H9 (cell line): Measurements from ENCODE around the gene PTPRF. TPM values are rescaled to one million over a fixed set of nuclear protein-coding genes. Genes with fewer than 3 reads are reported as not detected.

Experiments
- DNase-seq: peaks from one replicate; pipeline ENCODE4 v3.0.0-alpha.2; 2017
- H2AFZ ChIP-seq: one replicate; pipeline ENCODE4 v1.6.1; 2013; ENCODE audit warnings: mild to moderate bottlenecking, low read length, control low read depth, moderate library complexity
- H2AK5ac ChIP-seq: 2 replicates; pipeline ENCODE4 v1.6.1; 2013; ENCODE audit warnings: low read length, control low read depth, mixed read lengths; ENCODE audit not compliant: insufficient read length
- H2BK120ac ChIP-seq: one replicate; pipeline ENCODE4 v1.6.1; 2013; ENCODE audit warnings: low read depth, mild to moderate bottlenecking, low read length, control low read depth, inconsistent platforms; ENCODE audit not compliant: poor library complexity, severe bottlenecking
- H2BK12ac ChIP-seq: 2 replicates; pipeline ENCODE4 v1.6.1; 2013; ENCODE audit warnings: low read length, control low read depth, mixed read lengths, low read depth; ENCODE audit not compliant: insufficient read length
- H2BK15ac ChIP-seq: 2 replicates; pipeline ENCODE4 v1.6.1; 2013; ENCODE audit warnings: low read depth, low read length, control low read depth
- H2BK20ac ChIP-seq: one replicate; pipeline ENCODE4 v1.6.1; 2013; ENCODE audit warnings: low read depth, mild to moderate bottlenecking, low read length, control low read depth, inconsistent platforms; ENCODE audit not compliant: poor library complexity, severe bottlenecking
- H2BK5ac ChIP-seq: 2 replicates; pipeline ENCODE4 v1.6.1; 2013; ENCODE audit warnings: low read length, control low read depth, mixed read lengths; ENCODE audit not compliant: insufficient read length
- H3K14ac ChIP-seq: 2 replicates; pipeline ENCODE4 v1.6.1; 2013; ENCODE audit warnings: low read length, control low read depth; ENCODE audit not compliant: insufficient read depth
- H3K18ac ChIP-seq: 2 replicates; pipeline ENCODE4 v1.6.1; 2013; ENCODE audit warnings: low read depth, mild to moderate bottlenecking, mixed read lengths, low read length, control low read depth; ENCODE audit not compliant: insufficient read length
- H3K23ac ChIP-seq: 2 replicates; pipeline ENCODE4 v1.6.1; 2013; ENCODE audit warnings: low read length, control low read depth, mixed read lengths, low read depth; ENCODE audit not compliant: insufficient read length
- H3K23me2 ChIP-seq: 2 replicates; pipeline ENCODE4 v1.6.1; 2013; ENCODE audit warnings: low read depth, mild to moderate bottlenecking, mixed read lengths, low read length, control low read depth; ENCODE audit not compliant: insufficient read length, poor library complexity, severe bottlenecking
- H3K27ac ChIP-seq: 2 replicates; pipeline ENCODE4 v1.5.1; 2013; ENCODE audit warnings: low read length, control low read depth, mixed read lengths, low read depth; ENCODE audit not compliant: insufficient read length
- H3K27me3 ChIP-seq: 2 replicates; pipeline ENCODE4 v1.6.1; 2013; ENCODE audit warnings: low read length, control low read depth, inconsistent platforms; ENCODE audit not compliant: insufficient read depth
- H3K4ac ChIP-seq: 2 replicates; pipeline ENCODE4 v1.6.1; 2013; ENCODE audit warnings: low read depth, mild to moderate bottlenecking, control low read depth, inconsistent platforms, low read length, moderate library complexity
- H3K4me1 ChIP-seq: 2 replicates; pipeline ENCODE4 v1.6.1; 2013; ENCODE audit warnings: low read length, control low read depth, inconsistent platforms; ENCODE audit not compliant: insufficient read depth
- H3K4me2 ChIP-seq: 2 replicates; pipeline ENCODE4 v1.6.1; 2013; ENCODE audit warnings: low read length, control low read depth, mixed read lengths; ENCODE audit not compliant: insufficient read length, insufficient read depth
- H3K56ac ChIP-seq: 2 replicates; pipeline ENCODE4 v1.6.1; 2013; ENCODE audit warnings: low read depth, mild to moderate bottlenecking, mixed read lengths, low read length, control low read depth; ENCODE audit not compliant: insufficient read length
- H3K79me1 ChIP-seq: 2 replicates; pipeline ENCODE4 v1.6.1; 2013; ENCODE audit warnings: low read depth, mild to moderate bottlenecking, moderate library complexity, low read length, control low read depth, inconsistent platforms; ENCODE audit not compliant: insufficient read depth, poor library complexity, severe bottlenecking
- H3K79me2 ChIP-seq: 2 replicates; pipeline ENCODE4 v1.6.1; 2013; ENCODE audit warnings: low read length, control low read depth, inconsistent platforms; ENCODE audit not compliant: insufficient read depth
- H3K9ac ChIP-seq: 2 replicates; pipeline ENCODE4 v1.6.1; 2013; ENCODE audit warnings: low read length, control low read depth, mixed read lengths; ENCODE audit not compliant: insufficient read length; ENCODE audit errors: extremely low read depth
- H3K9me3 ChIP-seq: one replicate; pipeline ENCODE4 v1.6.1; 2013; ENCODE audit warnings: low read depth, low read length, inconsistent platforms; ENCODE audit not compliant: control insufficient read depth
- H3T11ph ChIP-seq: one replicate; pipeline ENCODE4 v1.6.1; 2013; ENCODE audit warnings: mild to moderate bottlenecking, low read length, control low read depth, inconsistent platforms
- H4K20me1 ChIP-seq: one replicate; pipeline ENCODE4 v1.6.1; 2013; ENCODE audit not compliant: control insufficient read depth, insufficient read length, insufficient read depth
- H4K5ac ChIP-seq: 2 replicates; pipeline ENCODE4 v1.6.1; 2013; ENCODE audit warnings: low read depth, mild to moderate bottlenecking, mixed read lengths, low read length, control low read depth; ENCODE audit not compliant: insufficient read length
- H4K8ac ChIP-seq: replicated peaks from 2 replicates; pipeline ENCODE4 v1.6.1; 2013; ENCODE audit warnings: low read length, control low read depth, mixed read lengths, low read depth; ENCODE audit not compliant: insufficient read length
- H4K91ac ChIP-seq: 2 replicates; pipeline ENCODE4 v1.6.1; 2013; ENCODE audit warnings: low read depth, mild to moderate bottlenecking, moderate library complexity, mixed read lengths, low read length, control low read depth; ENCODE audit not compliant: insufficient read length
- H3K27ac Mint-ChIP-seq, 3 experiments: 2 replicates in 2 of 3; 3 replicates in 1 of 3; pipeline ENCODE4 v1.8.0; 2020 to 2021; ENCODE audit warnings: mixed read lengths in 3 of 3, mild to moderate bottlenecking in 1 of 3, moderate library complexity in 1 of 3
- H3K27me3 Mint-ChIP-seq: 2 replicates; pipeline ENCODE4 v1.8.0; 2021; ENCODE audit warnings: low read depth, mild to moderate bottlenecking, moderate library complexity, mixed read lengths
- H3K36me3 Mint-ChIP-seq, 3 experiments: 2 replicates in 2 of 3; 3 replicates in 1 of 3; pipeline ENCODE4 v1.8.0; 2020 to 2021; ENCODE audit warnings: low read depth in 3 of 3, mixed read lengths in 3 of 3; ENCODE audit not compliant: insufficient read depth in 1 of 3
- H3K4me1 Mint-ChIP-seq, 2 experiments: 2 replicates each; pipeline ENCODE4 v1.8.0; 2020; ENCODE audit warnings: mixed read lengths in 2 of 2
- H3K4me3 Mint-ChIP-seq, 2 experiments: 2 replicates in 1 of 2; 3 replicates in 1 of 2; pipeline ENCODE4 v1.8.0; 2020 to 2021; ENCODE audit warnings: mild to moderate bottlenecking in 2 of 2, mixed read lengths in 2 of 2, moderate library complexity in 1 of 2
- H3K9me3 Mint-ChIP-seq, 2 experiments: 2 replicates in 1 of 2; 3 replicates in 1 of 2; pipeline ENCODE4 v1.8.0; 2020; ENCODE audit warnings: mild to moderate bottlenecking in 2 of 2, mixed read lengths in 2 of 2, moderate library complexity in 1 of 2
- WGBS: extraction: QIAGEN DNeasy Blood & Tissue Kit; methylation state at CpG from one replicate; pipeline ENCODE4 v1.1.7; 2013; ENCODE audit warnings: missing lambda C conversion rate, low lambda C conversion rate, mixed read lengths; ENCODE audit not compliant: insufficient read length; ENCODE audit errors: extremely low coverage; 5-methylcytosine and 5-hydroxymethylcytosine counted together
- total RNA-seq: library from RNA; stranded (reverse); gene quantifications from 2 replicates; pipeline ENCODE4 v1.2.1, GENCODE V29; 2021
- TF ChIP-seq, protein P1 (sequence below): fragments of 200-600 bp; sonication (generic); conservative IDR thresholded peaks from 3 replicates; pipeline ENCODE4 v1.8.0; 2021; ENCODE audit warnings: antibody characterized with exemption, mild to moderate bottlenecking

The PTPRF gene
- total RNA-seq, 1 experiment from 2014 or later: 193 TPM

DNA sequence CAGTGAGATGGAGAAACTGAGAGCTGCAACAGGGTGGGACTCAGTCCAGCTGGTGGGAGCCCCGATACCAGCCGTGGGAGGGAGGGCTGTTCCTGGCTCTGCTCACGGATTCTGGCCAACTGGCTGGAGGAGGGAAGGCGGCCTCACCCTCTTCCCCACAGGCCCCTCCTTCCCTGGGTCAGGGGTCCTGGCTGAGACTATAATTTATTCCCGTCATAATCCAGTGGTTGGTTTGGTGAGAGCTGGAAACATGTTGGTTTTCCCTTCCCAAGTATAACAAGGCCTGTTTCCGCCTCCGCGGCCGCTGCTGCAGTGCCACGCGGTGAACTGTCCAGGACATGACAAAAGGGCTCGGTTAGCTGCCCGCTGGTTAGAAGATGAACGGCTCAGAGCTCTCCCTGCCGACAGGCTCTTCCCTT is 10.0 kb downstream of the PTPRF start:
- Histone ChIP-seq H3K4ac (no peak overlapping the region), H3K4me1 (no peaks in the 10 kb centered on the region; the same call in 1 of the 2 replicates), H3K27me3 (no peaks in the 10 kb centered on the region), H3K23me2 (no peaks in the 10 kb centered on the region), H3K14ac (no peak overlapping the region), H4K20me1 (no peaks in the 10 kb centered on the region), H3K27ac (no peak overlapping the region), H2AFZ (no peak overlapping the region), H3K4me2 (no peak overlapping the region), H4K91ac (no peak overlapping the region), H4K5ac (no peak overlapping the region), H3K79me2 (peaks cover 3% of the 10 kb centered on the region; the same call in 1 of the 2 replicates), H3K79me1 (no peaks in the 10 kb centered on the region), H3K9ac (no peak overlapping the region), H3K56ac (no peak overlapping the region), H2BK15ac (no peak overlapping the region), H2BK120ac (no peak overlapping the region), H2AK5ac (no peak overlapping the region), H3K18ac (no peak overlapping the region), H2BK12ac (no peak overlapping the region), H4K8ac (no peak overlapping the region), H2BK5ac (no peak overlapping the region), H3T11ph (no peak overlapping the region), H2BK20ac (no peak overlapping the region), H3K23ac (no peak overlapping the region), H3K9me3 (no peaks in the 10 kb centered on the region)
- no peaks in the 10 kb centered on the region for H3K9me3 Mint-ChIP-seq
- no peak overlapping the region; a peak in 1 of 7 replicates for H3K27ac Mint-ChIP-seq
- H3K4me1 Mint-ChIP-seq: peaks cover 44 to 46% of the 10 kb centered on the region in 2 experiments
- no peak overlapping the region for H3K4me3 Mint-ChIP-seq
- WGBS: no CpG with 5 or more reads among the region's 15 CpGs
- peaks cover 14 to 41% (median 37%) of the 10 kb centered on the region in 3 experiments; a peak in 6 of 7 replicates for H3K36me3 Mint-ChIP-seq
- no peaks in the 10 kb centered on the region; the same call in 1 of the 2 replicates for H3K27me3 Mint-ChIP-seq
- TF ChIP-seq, protein P1, sequence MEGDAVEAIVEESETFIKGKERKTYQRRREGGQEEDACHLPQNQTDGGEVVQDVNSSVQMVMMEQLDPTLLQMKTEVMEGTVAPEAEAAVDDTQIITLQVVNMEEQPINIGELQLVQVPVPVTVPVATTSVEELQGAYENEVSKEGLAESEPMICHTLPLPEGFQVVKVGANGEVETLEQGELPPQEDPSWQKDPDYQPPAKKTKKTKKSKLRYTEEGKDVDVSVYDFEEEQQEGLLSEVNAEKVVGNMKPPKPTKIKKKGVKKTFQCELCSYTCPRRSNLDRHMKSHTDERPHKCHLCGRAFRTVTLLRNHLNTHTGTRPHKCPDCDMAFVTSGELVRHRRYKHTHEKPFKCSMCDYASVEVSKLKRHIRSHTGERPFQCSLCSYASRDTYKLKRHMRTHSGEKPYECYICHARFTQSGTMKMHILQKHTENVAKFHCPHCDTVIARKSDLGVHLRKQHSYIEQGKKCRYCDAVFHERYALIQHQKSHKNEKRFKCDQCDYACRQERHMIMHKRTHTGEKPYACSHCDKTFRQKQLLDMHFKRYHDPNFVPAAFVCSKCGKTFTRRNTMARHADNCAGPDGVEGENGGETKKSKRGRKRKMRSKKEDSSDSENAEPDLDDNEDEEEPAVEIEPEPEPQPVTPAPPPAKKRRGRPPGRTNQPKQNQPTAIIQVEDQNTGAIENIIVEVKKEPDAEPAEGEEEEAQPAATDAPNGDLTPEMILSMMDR: no peak
- DNase-seq: no peak
